SK-N-SH (cell line): ENCODE data around the gene OSGIN1. TPM values are rescaled to one million over a fixed set of nuclear protein-coding genes. Genes with fewer than 3 reads are reported as not detected.

ENCODE experiments used
- CTCF ChIA-PET: fragments of 300-600, 350-600 bp; formaldehyde crosslinking; extraction: SDS; loops from one replicate; lab custom pipeline; 2021; lab: Yijun Ruan, JAX
- POLR2A ChIA-PET: fragments of 350-600 bp; sonication (Branson Sonifier 250); formaldehyde crosslinking; extraction: SDS; loops from one replicate; lab custom pipeline; 2020; ENCODE audit warnings: antibody characterized with exemption, inconsistent platforms; lab: Yijun Ruan, JAX
- DNase-seq: peaks from one replicate; pipeline ENCODE4 v3.0.0; 2012
- H2AFZ ChIP-seq: fragments of 200-600 bp; sonication (generic); 2 replicates; pipeline ENCODE4 v1.8.1; 2016; ENCODE audit warnings: antibody characterized with exemption, mild to moderate bottlenecking, low read depth
- H3F3A ChIP-seq: fragments of 200-600 bp; sonication (generic); replicated peaks from 2 replicates; pipeline ENCODE3; 2016; ENCODE audit warnings: antibody characterized with exemption, mild to moderate bottlenecking; ENCODE audit not compliant: insufficient read depth
- H3K27ac ChIP-seq, 2 experiments: fragments of 200-500 bp in 1 of 2; fragments of 200-600 bp in 1 of 2; sonication (Bioruptor generic) in 1 of 2; sonication (generic), shearing (Covaris generic) in 1 of 2; 2 replicates each; pipeline versions ENCODE4 v1.5.1 to v1.6.1; 2014 to 2016; ENCODE audit warnings: low read depth in 2 of 2, inconsistent platforms in 1 of 2, low read length in 1 of 2, mild to moderate bottlenecking in 1 of 2, mixed read lengths in 1 of 2
- H3K27me3 ChIP-seq: fragments of 200-600 bp; sonication (generic), shearing (Covaris generic); 2 replicates; pipeline ENCODE4 v1.6.1; 2016; ENCODE audit warnings: mixed run types; ENCODE audit not compliant: insufficient read depth
- H3K36me3 ChIP-seq, 2 experiments: fragments of 200-500 bp in 1 of 2; fragments of 200-600 bp in 1 of 2; sonication (Bioruptor generic) in 1 of 2; sonication (generic) in 1 of 2; replicated peaks in 1 of 2; 2 replicates each; pipeline versions ENCODE3 to v1.5.1; 2014 to 2016; ENCODE audit warnings: low read length in 1 of 2, mild to moderate bottlenecking in 1 of 2; ENCODE audit not compliant: insufficient read depth in 2 of 2, control insufficient read depth in 1 of 2
- H3K4me1 ChIP-seq, 2 experiments: fragments of 200-500 bp in 1 of 2; fragments of 200-600 bp in 1 of 2; sonication (Bioruptor generic) in 1 of 2; sonication (generic), shearing (Covaris generic) in 1 of 2; 2 replicates each; pipeline versions ENCODE4 v1.5.1 to v1.6.1; 2014 to 2016; ENCODE audit warnings: low read depth in 1 of 2, low read length in 1 of 2, mixed run types in 1 of 2; ENCODE audit not compliant: insufficient read depth in 2 of 2, control insufficient read depth in 1 of 2
- H3K4me2 ChIP-seq: fragments of 200-600 bp; sonication (generic), shearing (Covaris generic); 2 replicates; pipeline ENCODE4 v1.6.1; 2017; ENCODE audit warnings: mixed run types
- H3K4me3 ChIP-seq, 2 experiments: fragments of 200-500 bp in 1 of 2; fragments of 200-600 bp in 1 of 2; sonication (Bioruptor generic) in 1 of 2; sonication (generic), shearing (Covaris generic) in 1 of 2; 2 replicates each; pipeline versions ENCODE4 v1.5.1 to v1.8.1; 2014 to 2016; ENCODE audit warnings: low read depth in 2 of 2, inconsistent platforms in 1 of 2, low read length in 1 of 2, mild to moderate bottlenecking in 1 of 2, mixed read lengths in 1 of 2, moderate library complexity in 1 of 2
- H3K79me2 ChIP-seq: fragments of 200-600 bp; sonication (generic); 2 replicates; pipeline ENCODE4 v1.8.1; 2017; ENCODE audit warnings: mild to moderate bottlenecking; ENCODE audit not compliant: insufficient read depth
- H3K9ac ChIP-seq: fragments of 200-600 bp; sonication (generic); 2 replicates; pipeline ENCODE4 v1.6.1; 2017; ENCODE audit warnings: mixed run types
- H3K9me2 ChIP-seq: fragments of 200-600 bp; sonication (generic); 2 replicates; pipeline ENCODE4 v1.6.1; 2017; ENCODE audit warnings: mixed run types
- H3K9me3 ChIP-seq: fragments of 200-600 bp; sonication (generic); 2 replicates; pipeline ENCODE4 v1.6.1; 2017; ENCODE audit warnings: mixed run types, mild to moderate bottlenecking, moderate library complexity
- H4K20me1 ChIP-seq: fragments of 200-600 bp; sonication (generic); 2 replicates; pipeline ENCODE4 v1.6.1; 2017; ENCODE audit warnings: mild to moderate bottlenecking, mixed run types; ENCODE audit not compliant: insufficient read depth
- CTCF ChIP-seq: fragments of 200-600 bp; sonication (generic); IDR thresholded peaks from 2 replicates; pipeline ENCODE4 v1.6.1; 2017; ENCODE audit warnings: antibody characterized with exemption, mild to moderate bottlenecking, moderate library complexity
- EP300 ChIP-seq, 2 experiments: IDR thresholded peaks; 2 replicates each; pipeline versions ENCODE4 v1.4.0 to v1.6.1; 2012; ENCODE audit warnings: borderline replicate concordance in 1 of 2, low read depth in 1 of 2, low read length in 1 of 2
- EZH2phosphoT487 ChIP-seq: fragments of 200-600 bp; sonication (generic); IDR thresholded peaks from 2 replicates; pipeline ENCODE4 v1.6.1; 2017; ENCODE audit warnings: low read depth, mixed run types, mild to moderate bottlenecking, antibody characterized with exemption, moderate library complexity, borderline replicate concordance
- FOXM1 ChIP-seq: IDR thresholded peaks from 2 replicates; pipeline ENCODE4 v1.4.0; 2012; ENCODE audit warnings: low read depth, mild to moderate bottlenecking
- GABPA ChIP-seq: IDR thresholded peaks from 2 replicates; pipeline ENCODE4 v1.4.0; 2012; ENCODE audit warnings: low read depth, mild to moderate bottlenecking
- JUND ChIP-seq: IDR thresholded peaks from 2 replicates; pipeline ENCODE4 v1.4.0; 2012
- MAX ChIP-seq: IDR thresholded peaks from 2 replicates; pipeline ENCODE4 v1.4.0; 2012; ENCODE audit warnings: low read depth
- MEF2A ChIP-seq: IDR thresholded peaks from 2 replicates; pipeline ENCODE4 v1.4.0; 2012; ENCODE audit warnings: low read depth, borderline replicate concordance
- MXI1 ChIP-seq: IDR thresholded peaks from 2 replicates; pipeline ENCODE4 v1.6.1; 2012; ENCODE audit warnings: mild to moderate bottlenecking, low read depth, low read length, improper control_type of control experiment
- NRF1 ChIP-seq: IDR thresholded peaks from 2 replicates; pipeline ENCODE4 v1.6.1; 2012; ENCODE audit warnings: low read depth, mild to moderate bottlenecking, low read length
- POLR2AphosphoS5 ChIP-seq: IDR thresholded peaks from 2 replicates; pipeline ENCODE4 v1.6.1; 2012; ENCODE audit warnings: low read depth, low read length
- RAD21 ChIP-seq: IDR thresholded peaks from 2 replicates; pipeline ENCODE4 v1.6.1; 2012; ENCODE audit warnings: mild to moderate bottlenecking, low read length
- RFX5 ChIP-seq: IDR thresholded peaks from 2 replicates; pipeline ENCODE4 v1.6.1; 2012; ENCODE audit warnings: mild to moderate bottlenecking, improper control_type of control experiment, low read length
- SMC3 ChIP-seq: IDR thresholded peaks from 2 replicates; pipeline ENCODE4 v1.6.1; 2012; ENCODE audit warnings: low read depth, low read length, improper control_type of control experiment
- USF2 ChIP-seq: fragments of 150-350 bp; IDR thresholded peaks from 2 replicates; pipeline ENCODE4 v1.6.1; 2017; ENCODE audit warnings: antibody characterized with exemption, low read length, low read depth, borderline replicate concordance
- YY1 ChIP-seq: IDR thresholded peaks from 2 replicates; pipeline ENCODE4 v1.4.0; 2012; ENCODE audit warnings: low read depth, mild to moderate bottlenecking
- ZBTB33 ChIP-seq: IDR thresholded peaks from 2 replicates; pipeline ENCODE4 v1.4.0; 2012; ENCODE audit warnings: low read depth, borderline replicate concordance
- WGBS: methylation state at CpG from one replicate; pipeline ENCODE4 v1.1.6; 2017; ENCODE audit warnings: low lambda C conversion rate; 5-methylcytosine and 5-hydroxymethylcytosine counted together
- polyA plus RNA-seq, 3 experiments: library from polyadenylated mRNA; depleted of rRNA; stranded (reverse); fragments of >200 nt; gene quantifications; 2 replicates each; pipeline ENCODE4 v1.2.3, GENCODE V29; 2012

OSGIN1 gene
- polyA plus RNA-seq, 1 of the 3 experiments (the other 2 are of a cell fraction) = 4.8 TPM

GRCh38 chr16:83973077-83973476, 20.0 kb downstream of the OSGIN1 start (continued):
- TF ChIP-seq RFX5 (no peak), EP300 (IDR thresholded peaks at IDR 0.05; ENCODE audit: borderline replicate concordance in 1 of 2, low read depth in 1 of 2, low read length in 1 of 2) (no peak), YY1 (no peak)
- TF ChIP-seq, all 33 proteins: peak for 0

- TF ChIP-seq NRF1 (no peak), JUND (no peak), SMC3 (no peak), MEF2A (no peak), GABPA (no peak), MAX (no peak), USF2 (no peak), FOXM1 (no peak), MXI1 (no peak), POLR2AphosphoS5 (no peak), ZBTB33 (no peak), EZH2phosphoT487 (no peak), CTCF (no peak), RAD21 (no peak)
- H3K4me3 ChIP-seq = no peak overlapping the region
These were observed 20.7 kb downstream of the OSGIN1 start for GRCh38 chr16:83973581-83974385.

More at GRCh38 chr16:83973581-83974385, 20.7 kb downstream of the OSGIN1 start:
- WGBS = 82% methylated on average over 18 of the region's 22 CpGs
- Histone ChIP-seq H4K20me1 (no peaks in the 10 kb centered on the region), H3F3A (no peaks in the 10 kb centered on the region), H3K9ac (no peak overlapping the region), H3K36me3 (no peaks in the 10 kb centered on the region), H2AFZ (no peak overlapping the region), H3K79me2 (no peaks in the 10 kb centered on the region), H3K9me3 (no peaks in the 10 kb centered on the region), H3K4me2 (no peak overlapping the region), H3K27ac (no peak overlapping the region), H3K9me2 (no peaks in the 10 kb centered on the region), H3K4me1 (no peaks in the 10 kb centered on the region), H3K27me3 (no peaks in the 10 kb centered on the region)
- CTCF ChIA-PET = interaction anchor here (0.9 kb wide), 1 partner anchor 92 kb away, joined by 3 read pairs; no protein-coding TSS in a partner anchor
- POLR2A ChIA-PET = no interaction called here
- DNase-seq = no peak
